Activated CD4-positive, alpha-beta T cell treated with anti-CD3 and anti-CD28 coated beads, Interleukin-2, amount 50 U/mL, for 16 hours (primary cell): ENCODE data around the gene TSHR.
"Not testable (repeated sequence)": the region's sequence is repeated elsewhere in the genome, so short reads cannot be mapped to it uniquely, and the experiment has no call there.

Source experiments
- DNase-seq: peaks from one replicate; pipeline ENCODE4 v3.0.0-alpha.2; 2020

The TSHR gene

DNA sequence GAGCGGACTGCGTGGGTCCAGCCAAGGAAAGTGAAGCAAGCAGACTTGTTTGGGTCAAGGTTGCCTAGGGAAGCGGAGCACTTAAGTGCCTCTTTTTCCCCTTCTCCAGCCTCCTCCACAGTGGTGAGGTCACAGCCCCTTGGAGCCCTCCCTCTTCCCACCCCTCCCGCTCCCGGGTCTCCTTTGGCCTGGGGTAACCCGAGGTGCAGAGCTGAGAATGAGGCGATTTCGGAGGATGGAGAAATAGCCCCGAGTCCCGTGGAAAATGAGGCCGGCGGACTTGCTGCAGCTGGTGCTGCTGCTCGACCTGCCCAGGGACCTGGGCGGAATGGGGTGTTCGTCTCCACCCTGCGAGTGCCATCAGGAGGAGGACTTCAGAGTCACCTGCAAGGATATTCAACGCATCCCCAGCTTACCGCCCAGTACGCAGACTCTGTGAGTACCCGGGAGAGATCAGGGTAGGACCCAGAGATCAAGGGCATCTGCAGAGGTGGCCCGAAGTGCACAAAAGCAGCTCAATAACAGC lies at the start of gene TSHR:
TSS of gene TSHR (plus strand) at position 206 of the 526 bp plus-strand sequence. CDS start at position 266, 60 bp downstream.
- no peak for DNase-seq

GRCh38 chr14:80906336-80906735 lies 49.1 kb upstream of the TSHR start:
- DNase-seq = no peak

- no peak for DNase-seq
Observed at GRCh38 chr14:80906946-80907345, 48.5 kb upstream of the TSHR start.

DNA sequence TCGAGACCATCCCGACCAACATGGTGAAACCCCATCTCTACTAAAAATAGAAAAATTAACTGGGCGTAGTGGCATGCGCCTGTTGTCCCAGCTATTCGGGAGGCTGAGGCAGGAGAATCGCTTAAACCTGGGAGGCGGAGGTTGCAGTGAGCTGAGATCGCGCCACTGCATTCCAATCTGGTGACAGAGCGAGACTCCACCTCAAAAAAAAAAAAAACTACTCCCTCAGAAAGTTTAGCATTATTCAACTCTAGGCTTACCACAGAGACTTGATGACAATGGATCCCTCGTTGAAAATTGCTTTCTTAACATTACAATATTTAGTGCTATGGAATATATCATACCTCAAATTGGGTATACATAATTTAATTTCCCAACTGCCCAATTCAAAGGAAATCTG lies 43.4 kb upstream of the TSHR start:
- not testable (repeated sequence) for DNase-seq

DNA sequence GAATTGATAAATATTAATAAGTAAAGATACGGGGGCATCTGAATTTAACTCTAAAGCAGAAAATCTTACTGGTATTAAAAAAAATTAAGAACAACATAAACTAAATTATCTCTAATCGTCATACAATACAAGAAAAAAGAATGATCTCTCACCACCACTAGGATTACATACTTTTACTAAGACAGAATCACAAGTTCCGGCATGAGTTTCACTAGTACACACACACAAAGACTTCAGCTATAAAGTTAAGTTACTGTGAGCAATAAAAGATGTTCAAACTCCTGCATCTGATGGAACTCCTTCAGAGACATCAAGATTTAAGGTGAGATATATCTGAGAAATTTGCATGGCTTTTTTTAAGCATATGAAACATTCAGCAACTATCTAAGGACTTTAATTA lies 35.8 kb upstream of the TSHR start:
- DNase-seq = no peak

DNA sequence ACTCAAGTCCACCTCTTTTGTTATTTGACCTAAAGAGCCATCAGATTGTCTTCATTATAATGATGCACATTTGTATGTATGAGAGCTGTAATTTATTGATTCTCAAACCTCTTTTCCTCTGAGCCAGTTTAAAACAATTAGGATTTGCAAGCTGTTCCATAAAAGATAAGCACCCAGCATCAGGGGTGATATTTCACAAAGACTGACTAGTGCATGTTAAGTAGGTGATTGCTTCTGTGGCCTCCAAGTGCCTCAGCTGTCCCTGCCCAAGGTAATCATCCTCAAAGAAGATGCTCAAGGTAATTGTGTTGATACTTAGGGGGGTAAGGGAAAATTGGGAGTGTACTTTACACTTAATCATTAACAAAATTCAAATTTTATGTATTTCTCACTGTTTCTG lies 32.1 kb upstream of the TSHR start:
- no peak for DNase-seq

GRCh38 chr14:80924365-80925103 lies 30.9 kb upstream of the TSHR start:
- DNase-seq = no peak

- no peak for DNase-seq
Observed at GRCh38 chr14:80926397-80927082, 28.9 kb upstream of the TSHR start.

DNA sequence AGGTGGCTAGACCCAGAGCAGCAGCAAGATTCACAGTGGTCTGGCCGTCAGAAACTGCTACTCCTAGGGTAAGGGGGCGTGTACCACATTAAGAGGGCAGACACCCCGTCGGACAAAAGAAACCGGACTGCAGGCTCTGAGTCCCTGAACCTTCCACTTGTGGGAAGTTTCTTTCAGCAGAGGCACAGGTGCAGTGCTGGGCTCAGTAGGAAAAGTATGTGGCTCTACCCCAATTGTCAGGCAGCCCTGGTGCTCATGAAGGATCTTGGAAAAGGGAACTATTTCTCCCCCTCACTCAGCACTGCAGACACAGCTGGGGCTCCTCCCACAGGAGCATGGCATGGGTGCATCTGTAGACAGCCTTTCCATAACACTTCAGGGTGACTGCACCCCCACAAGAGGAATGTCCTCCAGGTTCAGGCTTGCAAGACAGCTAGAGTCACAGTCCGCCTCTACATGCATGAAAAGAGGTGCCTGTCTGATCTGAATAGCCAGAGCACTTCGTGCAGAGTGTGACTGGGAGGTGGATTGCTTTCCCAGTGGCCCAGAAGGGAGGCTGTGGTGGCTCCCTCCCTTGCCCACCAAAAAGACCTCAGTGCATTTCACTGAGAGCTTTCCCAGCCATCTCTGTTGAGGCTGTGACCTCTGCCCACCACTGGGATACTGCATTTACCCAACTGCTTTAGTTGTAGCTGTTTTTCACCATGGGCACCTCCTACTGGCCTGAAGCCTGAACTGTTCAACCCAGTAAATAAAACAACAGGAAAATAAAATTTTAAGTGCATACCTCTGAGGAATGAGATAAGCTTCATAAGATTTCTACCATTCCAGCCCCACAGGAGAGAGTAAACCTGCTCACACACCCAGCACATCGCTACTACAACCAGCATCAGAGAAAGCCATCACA lies 28.1 kb upstream of the TSHR start:
- no peak for DNase-seq

DNA sequence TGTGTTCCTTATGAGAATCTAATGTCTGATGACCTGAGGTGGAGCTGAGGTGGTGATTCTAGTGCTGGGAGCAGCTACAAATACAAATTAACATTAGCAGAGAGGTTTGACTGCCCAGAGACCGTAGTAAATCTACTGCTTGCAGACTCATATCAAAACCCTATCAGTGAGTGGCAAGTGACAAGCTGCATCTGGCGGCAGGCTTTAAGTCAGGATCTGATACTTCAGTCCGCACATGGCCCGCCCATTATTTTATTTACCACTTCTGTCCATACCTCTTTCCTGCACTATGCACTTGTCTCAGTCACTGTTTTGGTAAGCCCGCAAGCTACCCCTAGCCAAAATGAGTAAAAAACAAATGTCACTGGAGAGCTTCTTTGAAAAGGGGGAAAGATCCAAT lies 25.3 kb upstream of the TSHR start:
- DNase-seq = peak; percentile 45

DNA sequence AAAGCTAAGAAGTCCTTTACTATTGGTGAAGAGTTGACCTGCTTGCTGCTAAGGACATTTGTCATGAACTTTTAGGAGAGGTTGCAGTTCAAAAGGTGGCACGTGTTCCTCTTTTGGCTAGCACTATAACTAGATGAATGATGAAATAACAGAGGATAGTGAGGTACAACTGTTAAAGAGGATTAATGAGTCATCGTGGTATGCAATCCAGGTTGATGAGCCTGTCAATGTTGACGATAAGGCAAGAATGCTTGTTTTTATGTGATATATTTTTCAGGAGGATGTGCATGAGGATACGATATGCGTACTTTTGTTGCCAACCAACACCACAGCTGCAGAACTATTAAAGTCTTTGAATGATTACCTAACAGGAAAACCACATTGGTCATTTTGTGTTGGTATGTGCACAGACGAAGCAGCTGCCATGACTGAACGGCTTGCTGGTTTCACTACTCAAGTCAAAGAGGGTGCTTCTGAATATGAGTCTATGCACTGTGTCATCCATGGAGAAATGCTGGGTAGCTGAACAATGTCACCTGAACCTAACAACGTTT lies 24.5 kb upstream of the TSHR start:
- peak; percentile 93 for DNase-seq

- DNase-seq = no peak
Observed at GRCh38 chr14:80933282-80933681, 22.1 kb upstream of the TSHR start.

- no peak for DNase-seq
Observed at GRCh38 chr14:80933686-80934085, 21.7 kb upstream of the TSHR start.

DNA sequence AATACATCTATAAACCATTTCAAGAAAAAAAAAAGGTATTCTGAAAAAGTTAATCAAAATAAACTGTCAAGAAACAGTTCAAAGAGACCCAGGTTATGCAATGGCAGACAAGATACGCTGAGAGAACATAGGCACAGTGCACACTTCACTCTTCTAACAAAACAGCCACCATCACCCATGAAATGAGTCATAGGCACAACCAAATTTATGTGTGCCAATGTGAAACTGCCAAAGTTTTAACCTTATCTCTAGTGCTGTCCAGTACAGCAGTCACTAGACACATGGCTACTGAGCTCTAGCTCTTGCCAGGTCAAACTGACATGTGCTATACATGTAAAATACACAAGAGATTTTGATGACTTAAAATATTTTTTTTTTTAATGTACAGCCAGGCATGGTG lies 15.3 kb upstream of the TSHR start:
- peak; percentile 79 for DNase-seq

- DNase-seq = peak; percentile 97
Observed at GRCh38 chr14:80941241-80942185, 13.9 kb upstream of the TSHR start, which contains the start of gene CEP128. TSS of gene CEP128 (minus strand) at chr14:80941738.

GRCh38 chr14:80942191-80942600 lies 13.2 kb upstream of the TSHR start:
- DNase-seq = peak; percentile 47

DNA sequence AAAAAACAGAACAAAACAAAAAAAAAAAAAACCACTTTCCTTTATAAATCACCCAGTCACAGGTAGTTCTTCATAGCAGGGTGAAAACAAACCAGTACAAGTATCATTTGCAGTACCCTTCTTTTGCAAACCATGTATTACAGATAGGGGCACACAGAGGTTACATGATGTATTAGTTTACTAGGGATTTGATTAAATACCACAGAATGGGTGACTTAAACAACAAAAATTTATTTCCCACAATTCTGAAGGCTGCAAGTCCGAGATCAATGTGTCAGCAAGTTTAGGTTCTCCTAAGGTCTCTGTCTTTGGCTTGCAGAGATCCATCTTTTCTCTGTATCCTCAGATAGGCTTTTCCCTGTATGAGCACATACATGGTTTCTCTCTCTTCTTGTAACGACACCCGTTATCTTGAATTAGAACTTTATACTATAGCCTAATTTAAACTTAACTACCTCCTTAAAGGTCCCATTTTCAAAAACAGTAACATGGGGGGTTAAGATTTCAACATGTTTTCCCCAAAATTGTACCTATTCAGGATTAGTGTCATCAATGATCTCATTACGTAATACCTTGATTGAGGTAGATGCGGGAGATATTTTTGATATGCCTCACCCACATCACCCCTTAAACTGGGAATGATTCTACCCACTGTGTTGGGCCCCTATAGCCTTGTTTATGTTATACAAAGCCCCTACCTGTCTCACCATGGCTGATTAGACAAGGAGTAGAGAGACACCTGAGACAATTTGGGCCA lies 10.4 kb upstream of the TSHR start:
- no peak for DNase-seq

GRCh38 chr14:80946187-80946586 lies 9.2 kb upstream of the TSHR start:
- DNase-seq = no peak

GRCh38 chr14:80946797-80947196 lies 8.6 kb upstream of the TSHR start:
- DNase-seq = no peak

DNA sequence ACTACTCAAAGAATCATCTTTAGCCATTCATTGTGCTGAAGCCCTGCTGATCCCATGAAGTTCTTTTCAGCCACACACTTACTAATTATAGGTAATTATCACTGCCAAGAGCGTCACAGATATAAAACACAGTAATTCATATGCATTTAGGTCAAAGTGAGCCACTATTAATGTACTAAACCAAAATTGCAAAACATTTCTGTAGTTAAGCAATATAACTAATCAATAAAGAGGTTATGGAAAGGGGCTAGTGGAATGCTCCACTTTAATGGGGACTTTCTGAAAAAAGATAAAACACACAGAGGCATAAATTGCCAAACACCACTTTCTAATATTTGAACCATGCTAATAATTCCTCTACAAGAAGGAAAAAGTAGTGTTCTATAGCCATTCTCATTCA lies 7.1 kb upstream of the TSHR start:
- DNase-seq = no peak

DNA sequence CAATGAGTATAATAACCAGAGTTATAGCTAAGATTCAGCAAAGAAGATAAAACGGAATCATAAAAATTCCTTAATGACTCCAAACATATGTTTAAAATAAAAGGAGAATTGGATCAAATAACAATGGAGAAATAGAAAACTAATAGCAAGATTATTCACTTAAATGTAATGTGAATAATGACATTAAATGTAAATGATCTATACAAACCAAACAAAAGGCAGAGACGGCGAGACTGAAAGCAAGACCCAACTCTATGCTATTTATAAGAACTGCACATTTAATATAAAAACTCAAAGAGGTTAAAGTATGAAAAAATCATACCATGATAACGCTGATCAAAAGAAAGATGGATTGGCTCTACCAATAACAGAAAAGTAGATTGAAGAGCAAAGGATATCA lies 3.9 kb upstream of the TSHR start:
- DNase-seq = no peak
